Mesothelial cell of epicardium (in vitro differentiated cells): ENCODE data around the gene DVL2. TPM values are rescaled to one million over a fixed set of nuclear protein-coding genes. Genes with fewer than 3 reads are reported as not detected.

Source experiments
- DNase-seq, 2 experiments: peaks; one replicate each; pipeline ENCODE4 v3.0.0; 2021; ENCODE audit warnings: low spot score in 2 of 2; ENCODE audit not compliant: unreplicated experiment in 2 of 2
- H3K27ac Mint-ChIP-seq: 2 replicates; pipeline ENCODE4 v1.8.0; 2021; ENCODE audit warnings: mixed read lengths
- H3K27me3 Mint-ChIP-seq: 2 replicates; pipeline ENCODE4 v1.8.0; 2021; ENCODE audit warnings: low read depth, mixed read lengths
- H3K36me3 Mint-ChIP-seq: 2 replicates; pipeline ENCODE4 v1.8.0; 2021; ENCODE audit warnings: mixed read lengths
- H3K4me1 Mint-ChIP-seq: 2 replicates; pipeline ENCODE4 v1.8.0; 2021; ENCODE audit warnings: mixed read lengths
- H3K4me3 Mint-ChIP-seq: 2 replicates; pipeline ENCODE4 v1.8.0; 2021; ENCODE audit warnings: mild to moderate bottlenecking, moderate library complexity, mixed read lengths
- H3K9me3 Mint-ChIP-seq: 2 replicates; pipeline ENCODE4 v1.8.0; 2021; ENCODE audit warnings: mixed read lengths
- CTCF ChIP-seq: fragments of 200-600 bp; sonication (generic); IDR thresholded peaks from one replicate; pipeline ENCODE4 v1.5.0; 2021; ENCODE audit warnings: antibody characterized with exemption; ENCODE audit not compliant: unreplicated experiment
- total RNA-seq: library from RNA; stranded (reverse); gene quantifications from 3 replicates; pipeline ENCODE4 v1.2.1, GENCODE V29; 2021

Gene DVL2
- total RNA-seq, 1 donor from 2014 or later: 94.0 TPM

GRCh38 chr17:7241090-7241733 is 6.9 kb upstream of the DVL2 start:
- DNase-seq: no peak
- peak overlapping the region; percentile 95 for H3K4me3 Mint-ChIP-seq
- peaks cover 21% of the 10 kb centered on the region for H3K36me3 Mint-ChIP-seq
- no peaks in the 10 kb centered on the region for H3K9me3 Mint-ChIP-seq
- peaks cover 41% of the 10 kb centered on the region for H3K4me1 Mint-ChIP-seq
- H3K27ac Mint-ChIP-seq: peak overlapping the region; percentile 99
- no peaks in the 10 kb centered on the region for H3K27me3 Mint-ChIP-seq
- no peak for TF ChIP-seq CTCF

GRCh38 chr17:7240375-7240774 is 6.1 kb upstream of the DVL2 start:
- Mint-ChIP-seq H3K27me3 (no peaks in the 10 kb centered on the region), H3K4me3 (peak overlapping the region; percentile 95), H3K4me1 (peaks cover 41% of the 10 kb centered on the region), H3K36me3 (peaks cover 18% of the 10 kb centered on the region), H3K27ac (peak overlapping the region; percentile 99), H3K9me3 (no peaks in the 10 kb centered on the region)
- no peak for DNase-seq
- no peak for TF ChIP-seq CTCF

GRCh38 chr17:7239091-7240027 is 5.0 kb upstream of the DVL2 start, which contains the start of gene PHF23:
Gene PHF23, minus strand, starts transcription at chr17:7239457. Its CDS starts 178 bp downstream, at chr17:7239279.
- Mint-ChIP-seq H3K9me3 (no peaks in the 10 kb centered on the region), H3K4me3 (peak within 1 kb of the TSS; percentile 95), H3K4me1 (peaks cover 47% of the 10 kb centered on the region), H3K27me3 (no peaks in the 10 kb centered on the region), H3K36me3 (peaks cover 18% of the 10 kb centered on the region), H3K27ac (peak within 1 kb of the TSS; percentile 99)
- no peak for TF ChIP-seq CTCF
- peak; percentile 97 to 98 for DNase-seq

GRCh38 chr17:7238420-7239090 is 4.2 kb upstream of the DVL2 start:
- TF ChIP-seq CTCF: no peak
- H3K36me3 Mint-ChIP-seq: peaks cover 17% of the 10 kb centered on the region
- H3K4me1 Mint-ChIP-seq: peaks cover 51% of the 10 kb centered on the region
- H3K4me3 Mint-ChIP-seq: peak overlapping the region; percentile 95
- DNase-seq: no peak
- no peaks in the 10 kb centered on the region for H3K9me3 Mint-ChIP-seq
- peak overlapping the region; percentile 99 for H3K27ac Mint-ChIP-seq
- H3K27me3 Mint-ChIP-seq: no peaks in the 10 kb centered on the region

- Mint-ChIP-seq H3K4me1 (peaks cover 50% of the 10 kb centered on the region), H3K4me3 (peak overlapping the region; percentile 95), H3K36me3 (peaks cover 17% of the 10 kb centered on the region), H3K27ac (peak overlapping the region; percentile 87), H3K9me3 (no peaks in the 10 kb centered on the region), H3K27me3 (no peaks in the 10 kb centered on the region)
- TF ChIP-seq CTCF: no peak
- DNase-seq: peak in 1 of 2 experiments; percentile 68
These were observed 3.6 kb upstream of the DVL2 start for GRCh38 chr17:7237761-7238419.
